Hepatocyte (in vitro differentiated cells): ENCODE measurements around the gene HPSE2. TPM values are rescaled to one million over a fixed set of nuclear protein-coding genes. Genes with fewer than 3 reads are reported as not detected.

ENCODE experiments used
- DNase-seq: peaks from one replicate; pipeline ENCODE4 v3.0.0-alpha.2; 2016; ENCODE audit warnings: low spot score
- H2AFZ ChIP-seq: fragments of 200-600 bp; sonication (generic); 2 replicates; pipeline ENCODE4 v1.6.0; 2016; ENCODE audit warnings: antibody characterized with exemption, mild to moderate bottlenecking
- H3K27ac ChIP-seq: fragments of 200-600 bp; sonication (generic); 2 replicates; pipeline ENCODE4 v1.5.1; 2016; ENCODE audit warnings: mild to moderate bottlenecking
- H3K27me3 ChIP-seq: fragments of 200-600 bp; sonication (generic); 2 replicates; pipeline ENCODE4 v1.6.1; 2016
- H3K36me3 ChIP-seq: fragments of 200-600 bp; sonication (generic); replicated peaks from 2 replicates; pipeline ENCODE4 v1.5.1; 2016; ENCODE audit warnings: low read depth; ENCODE audit not compliant: insufficient read depth
- H3K4me1 ChIP-seq: fragments of 200-600 bp; sonication (generic); 2 replicates; pipeline ENCODE4 v1.5.1; 2016; ENCODE audit warnings: mild to moderate bottlenecking, moderate library complexity; ENCODE audit not compliant: insufficient read depth
- H3K4me2 ChIP-seq: fragments of 200-600 bp; sonication (generic); 2 replicates; pipeline ENCODE4 v1.6.0; 2016
- H3K4me3 ChIP-seq: fragments of 200-600 bp; sonication (generic); 2 replicates; pipeline ENCODE4 v1.5.1; 2016; ENCODE audit warnings: mild to moderate bottlenecking
- H3K79me2 ChIP-seq: fragments of 200-600 bp; sonication (generic); 2 replicates; pipeline ENCODE4 v1.6.0; 2017; ENCODE audit warnings: mild to moderate bottlenecking
- H3K9me2 ChIP-seq: fragments of 200-600 bp; sonication (generic); replicated peaks from 2 replicates; pipeline ENCODE4 v1.6.0; 2017; ENCODE audit warnings: mild to moderate bottlenecking; ENCODE audit not compliant: insufficient read depth
- H3K9me3 ChIP-seq: fragments of 200-600 bp; sonication (generic); 2 replicates; pipeline ENCODE4 v1.5.1; 2016; ENCODE audit warnings: low read depth, mild to moderate bottlenecking
- H4K20me1 ChIP-seq: fragments of 200-600 bp; sonication (generic); 2 replicates; pipeline ENCODE4 v1.6.0; 2016; ENCODE audit warnings: mild to moderate bottlenecking; ENCODE audit not compliant: insufficient read depth, poor library complexity, severe bottlenecking
- EZH2 ChIP-seq: fragments of 200-600 bp; sonication (generic); IDR thresholded peaks from 2 replicates; pipeline ENCODE4 v1.6.1; 2016; ENCODE audit warnings: antibody characterized with exemption, mild to moderate bottlenecking, borderline replicate concordance
- EZH2phosphoT487 ChIP-seq: fragments of 200-600 bp; sonication (generic); IDR thresholded peaks from one replicate; pipeline ENCODE4 v1.6.1; 2018; ENCODE audit warnings: antibody characterized with exemption, mild to moderate bottlenecking, low read depth, moderate library complexity; ENCODE audit not compliant: unreplicated experiment, severe bottlenecking
- WGBS: methylation state at CpG from one replicate; pipeline ENCODE4 v1.1.6; 2016; ENCODE audit warnings: low lambda C conversion rate; ENCODE audit errors: missing lambda C conversion rate; 5-methylcytosine and 5-hydroxymethylcytosine counted together
- polyA plus RNA-seq: library from polyadenylated mRNA; unstranded; fragments of >200 nt; fragmentation: Nextera tagmentation; extraction: Ambion mirVana; gene quantifications from 2 replicates; pipeline ENCODE4 v1.2.1, GENCODE V29; 2016
- total RNA-seq: library from RNA; depleted of rRNA; stranded (reverse); fragments of >200 nt; gene quantifications from 2 replicates; pipeline ENCODE4 v1.2.3, GENCODE V29; 2014
- TF ChIP-seq, protein P1 (sequence below): fragments of 200-600 bp; sonication (generic); IDR thresholded peaks from 2 replicates; pipeline ENCODE4 v1.5.1; 2016; ENCODE audit warnings: antibody characterized with exemption, mild to moderate bottlenecking; ENCODE audit not compliant: poor library complexity

The HPSE2 gene
- total and polyA plus RNA-seq, 2 experiments from 2014 or later = 3.7 to 5.7 TPM

- Histone ChIP-seq H3K9me3 (no peaks in the 10 kb centered on the region), H3K79me2 (no peaks in the 10 kb centered on the region), H4K20me1 (no peaks in the 10 kb centered on the region), H3K4me3 (no peak overlapping the region), H3K36me3 (no peaks in the 10 kb centered on the region), H3K4me2 (no peak overlapping the region), H3K27me3 (no peaks in the 10 kb centered on the region), H3K9me2 (no peaks in the 10 kb centered on the region), H2AFZ (no peak overlapping the region), H3K27ac (no peak overlapping the region), H3K4me1 (no peaks in the 10 kb centered on the region)
- no peak for DNase-seq
- TF ChIP-seq EZH2 (no peak), EZH2phosphoT487 (no peak)
- TF ChIP-seq, protein P1, sequence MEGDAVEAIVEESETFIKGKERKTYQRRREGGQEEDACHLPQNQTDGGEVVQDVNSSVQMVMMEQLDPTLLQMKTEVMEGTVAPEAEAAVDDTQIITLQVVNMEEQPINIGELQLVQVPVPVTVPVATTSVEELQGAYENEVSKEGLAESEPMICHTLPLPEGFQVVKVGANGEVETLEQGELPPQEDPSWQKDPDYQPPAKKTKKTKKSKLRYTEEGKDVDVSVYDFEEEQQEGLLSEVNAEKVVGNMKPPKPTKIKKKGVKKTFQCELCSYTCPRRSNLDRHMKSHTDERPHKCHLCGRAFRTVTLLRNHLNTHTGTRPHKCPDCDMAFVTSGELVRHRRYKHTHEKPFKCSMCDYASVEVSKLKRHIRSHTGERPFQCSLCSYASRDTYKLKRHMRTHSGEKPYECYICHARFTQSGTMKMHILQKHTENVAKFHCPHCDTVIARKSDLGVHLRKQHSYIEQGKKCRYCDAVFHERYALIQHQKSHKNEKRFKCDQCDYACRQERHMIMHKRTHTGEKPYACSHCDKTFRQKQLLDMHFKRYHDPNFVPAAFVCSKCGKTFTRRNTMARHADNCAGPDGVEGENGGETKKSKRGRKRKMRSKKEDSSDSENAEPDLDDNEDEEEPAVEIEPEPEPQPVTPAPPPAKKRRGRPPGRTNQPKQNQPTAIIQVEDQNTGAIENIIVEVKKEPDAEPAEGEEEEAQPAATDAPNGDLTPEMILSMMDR = no peak
Measured at GRCh38 chr10:99119258-99119748, 116.3 kb downstream of the HPSE2 start.

DNA sequence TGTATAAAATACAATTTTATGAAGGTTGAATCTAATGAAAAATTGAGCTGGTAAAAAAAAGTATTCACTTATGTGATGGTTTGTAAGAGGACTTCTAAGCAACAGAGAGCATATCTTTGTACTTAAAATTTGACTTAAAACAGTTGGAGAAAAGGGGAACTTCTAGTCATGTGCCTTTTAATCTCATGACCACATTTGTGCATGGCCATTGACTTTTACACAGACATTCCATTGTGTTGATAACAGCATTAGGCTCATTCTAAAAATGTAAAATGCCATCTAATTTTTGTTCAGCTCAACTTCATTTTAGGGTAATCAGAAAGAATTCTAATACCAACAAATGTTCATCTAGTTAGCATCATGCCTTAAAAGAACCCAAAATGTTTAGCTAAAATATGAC lies 119.9 kb downstream of the HPSE2 start:
- H3K4me2 ChIP-seq = no peak overlapping the region
- H2AFZ ChIP-seq = no peak overlapping the region
- no peak overlapping the region for H3K27ac ChIP-seq
- no peak for DNase-seq
- H3K4me3 ChIP-seq = no peak overlapping the region
- H3K4me1 ChIP-seq = no peaks in the 10 kb centered on the region
- H3K9me2 ChIP-seq = no peaks in the 10 kb centered on the region
- H3K27me3 ChIP-seq = no peaks in the 10 kb centered on the region
- no peaks in the 10 kb centered on the region for H3K36me3 ChIP-seq
- no peaks in the 10 kb centered on the region for H3K9me3 ChIP-seq
- H4K20me1 ChIP-seq = no peaks in the 10 kb centered on the region
- H3K79me2 ChIP-seq = no peaks in the 10 kb centered on the region
- TF ChIP-seq EZH2phosphoT487 = no peak
- TF ChIP-seq, protein P1 = no peak

- DNase-seq = no peak
- H3K79me2 ChIP-seq = no peaks in the 10 kb centered on the region
- H3K9me3 ChIP-seq = no peaks in the 10 kb centered on the region
- no peak overlapping the region for H2AFZ ChIP-seq
- no peak overlapping the region for H3K4me3 ChIP-seq
- TF ChIP-seq, protein P1 = no peak
- no peak for TF ChIP-seq EZH2phosphoT487
- TF ChIP-seq EZH2 = no peak
- WGBS = 90% methylated on average over 2 of the region's 2 CpGs
- no peak overlapping the region for H3K27ac ChIP-seq
- H4K20me1 ChIP-seq = no peaks in the 10 kb centered on the region
- no peak overlapping the region for H3K4me2 ChIP-seq
- no peaks in the 10 kb centered on the region for H3K4me1 ChIP-seq
- H3K36me3 ChIP-seq = no peaks in the 10 kb centered on the region
- H3K27me3 ChIP-seq = no peaks in the 10 kb centered on the region
- H3K9me2 ChIP-seq = no peaks in the 10 kb centered on the region
Measured at GRCh38 chr10:99085358-99085757, 150.3 kb downstream of the HPSE2 start.

GRCh38 chr10:99084161-99084560 lies 151.5 kb downstream of the HPSE2 start:
- no peak for TF ChIP-seq EZH2phosphoT487
- TF ChIP-seq, protein P1 = no peak
- no peak for TF ChIP-seq EZH2
- Histone ChIP-seq H2AFZ (no peak overlapping the region), H3K79me2 (no peaks in the 10 kb centered on the region), H3K27ac (no peak overlapping the region), H3K9me3 (no peaks in the 10 kb centered on the region), H3K36me3 (no peaks in the 10 kb centered on the region), H3K4me1 (no peaks in the 10 kb centered on the region), H3K9me2 (no peaks in the 10 kb centered on the region), H3K4me3 (no peak overlapping the region), H3K4me2 (no peak overlapping the region), H3K27me3 (no peaks in the 10 kb centered on the region), H4K20me1 (no peaks in the 10 kb centered on the region)
- WGBS = 62% methylated on average over 3 of the region's 3 CpGs
- DNase-seq = no peak
